Subcutaneous adipose tissue (tissue), 4 donors: ENCODE data around the gene ZNF804A. TPM values are rescaled to one million over a fixed set of nuclear protein-coding genes. Genes with fewer than 3 reads are reported as not detected.

Experiments used
- total RNA-seq, 4 donors: library from RNA; depleted of rRNA; stranded (reverse); fragments of >200 nt; gene quantifications; one replicate each; pipeline ENCODE4 v1.1.0, GENCODE V29; 2016
- TF ChIP-seq, protein P1 (sequence below): fragments of 450-650 bp; IDR thresholded peaks from one replicate; pipeline ENCODE4 v1.5.1; 2016; ENCODE audit warnings: low read depth, mild to moderate bottlenecking, control low read depth, antibody characterized with exemption, moderate library complexity

ZNF804A gene
- total RNA-seq, 4 donors from 2014 or later = 0.16 to 1.2 (median 0.30) TPM

DNA sequence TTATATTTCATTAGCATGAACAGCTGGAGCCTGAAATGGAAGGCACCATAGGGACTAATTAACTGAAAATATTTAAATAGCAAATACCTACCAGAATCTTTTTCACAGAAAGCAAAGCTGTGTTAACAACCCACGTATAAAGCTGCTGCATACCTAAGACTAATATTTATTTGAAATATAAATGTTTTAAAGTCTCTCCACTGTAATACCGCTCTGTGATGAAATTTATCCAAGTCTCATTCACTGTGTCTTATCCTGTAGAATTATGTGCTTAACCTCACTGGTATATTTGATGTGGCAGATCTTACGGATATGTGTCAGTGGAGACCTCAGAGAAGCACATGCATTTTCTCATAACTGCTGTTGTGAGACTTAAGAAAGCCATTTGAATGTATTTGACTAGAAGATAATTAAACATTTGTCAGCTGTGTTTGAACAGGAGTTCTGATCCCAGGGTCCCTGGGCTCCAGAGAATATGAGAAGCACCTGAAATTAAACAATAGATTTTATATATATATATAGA is 373.3 kb downstream of the ZNF804A start:
- TF ChIP-seq, protein P1, sequence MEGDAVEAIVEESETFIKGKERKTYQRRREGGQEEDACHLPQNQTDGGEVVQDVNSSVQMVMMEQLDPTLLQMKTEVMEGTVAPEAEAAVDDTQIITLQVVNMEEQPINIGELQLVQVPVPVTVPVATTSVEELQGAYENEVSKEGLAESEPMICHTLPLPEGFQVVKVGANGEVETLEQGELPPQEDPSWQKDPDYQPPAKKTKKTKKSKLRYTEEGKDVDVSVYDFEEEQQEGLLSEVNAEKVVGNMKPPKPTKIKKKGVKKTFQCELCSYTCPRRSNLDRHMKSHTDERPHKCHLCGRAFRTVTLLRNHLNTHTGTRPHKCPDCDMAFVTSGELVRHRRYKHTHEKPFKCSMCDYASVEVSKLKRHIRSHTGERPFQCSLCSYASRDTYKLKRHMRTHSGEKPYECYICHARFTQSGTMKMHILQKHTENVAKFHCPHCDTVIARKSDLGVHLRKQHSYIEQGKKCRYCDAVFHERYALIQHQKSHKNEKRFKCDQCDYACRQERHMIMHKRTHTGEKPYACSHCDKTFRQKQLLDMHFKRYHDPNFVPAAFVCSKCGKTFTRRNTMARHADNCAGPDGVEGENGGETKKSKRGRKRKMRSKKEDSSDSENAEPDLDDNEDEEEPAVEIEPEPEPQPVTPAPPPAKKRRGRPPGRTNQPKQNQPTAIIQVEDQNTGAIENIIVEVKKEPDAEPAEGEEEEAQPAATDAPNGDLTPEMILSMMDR = no peak
